Suprapubic skin (tissue), 4 donors: ENCODE data around the gene CGB2.
"Not testable (repeated sequence)": the region's sequence is repeated elsewhere in the genome, so short reads cannot be mapped to it uniquely, and the experiment has no call there.

Source experiments
- POLR2A ChIP-seq, 2 donors: fragments of 450-650 bp; IDR thresholded peaks; one replicate each; pipeline ENCODE4 v1.6.1; 2017; ENCODE audit warnings: antibody characterized with exemption in 2 of 2, mild to moderate bottlenecking in 2 of 2, moderate library complexity in 2 of 2
- POLR2AphosphoS5 ChIP-seq, 3 donors: sonication (generic); formaldehyde crosslinking; IDR thresholded peaks; one replicate each; pipeline ENCODE4 v1.6.1; 2017; ENCODE audit warnings: antibody characterized with exemption in 3 of 3

GRCh38 chr19:49025599-49025998, 6.1 kb upstream of the CGB2 start:
- TF ChIP-seq POLR2AphosphoS5, POLR2A (IDR thresholded peaks at IDR 0.05): not testable (repeated sequence)
